SK-N-SH treated with all-trans-retinoic acid at 6 μM for 48 hours (cell line): ENCODE data around the gene FAM184B.

ENCODE experiments used
- CREB5 ChIP-seq: fragments of 250-450 bp; sonication (Bioruptor Pico); IDR thresholded peaks from 2 replicates; pipeline ENCODE4 v1.5.1; 2020; ENCODE audit warnings: low read depth, mild to moderate bottlenecking, moderate library complexity
- PPARA ChIP-seq: fragments of 250-450 bp; sonication (Bioruptor Pico); IDR thresholded peaks from 2 replicates; pipeline ENCODE4 v1.5.0; 2020; ENCODE audit warnings: mild to moderate bottlenecking, borderline replicate concordance
- SNAI2 ChIP-seq: fragments of 250-450 bp; sonication (Bioruptor Pico); IDR thresholded peaks from 2 replicates; pipeline ENCODE4 v1.5.0; 2020; ENCODE audit warnings: mild to moderate bottlenecking, moderate library complexity
- ZC3H10 ChIP-seq: fragments of 250-450 bp; sonication (Bioruptor Pico); IDR thresholded peaks from 2 replicates; pipeline ENCODE4 v1.5.1; 2021; ENCODE audit warnings: mild to moderate bottlenecking, moderate library complexity
- ZFP3 ChIP-seq: fragments of 250-450 bp; sonication (Bioruptor Pico); IDR thresholded peaks from 2 replicates; pipeline ENCODE4 v1.5.0; 2020; ENCODE audit warnings: mild to moderate bottlenecking, moderate library complexity
- ZNF565 ChIP-seq: fragments of 450-650 bp; formaldehyde crosslinking; conservative IDR thresholded peaks from 2 replicates; pipeline ENCODE4 v1.5.0; 2020; ENCODE audit warnings: low read depth, mild to moderate bottlenecking, moderate library complexity
- ZNF70 ChIP-seq: fragments of 450-650 bp; formaldehyde crosslinking; IDR thresholded peaks from 2 replicates; pipeline ENCODE4 v1.5.0; 2020; ENCODE audit warnings: mild to moderate bottlenecking, moderate library complexity

GRCh38 chr4:17704020-17704650 lies 77.3 kb downstream of the FAM184B start:
- TF ChIP-seq ZNF565 (CRISPR knock-in tag), result no peak
- TF ChIP-seq ZC3H10, result no peak
- no peak for TF ChIP-seq CREB5 (CRISPR knock-in tag)
- TF ChIP-seq PPARA (CRISPR knock-in tag), result no peak
- no peak for TF ChIP-seq ZFP3 (CRISPR knock-in tag)
- no peak for TF ChIP-seq ZNF70 (CRISPR knock-in tag)
- no peak for TF ChIP-seq SNAI2 (CRISPR knock-in tag)
